ENCODE results near the gene OR2T8.

- no peak for TF ChIP-seq EZH2 (IDR thresholded peaks at IDR 0.05; ENCODE audit: low read depth, low read length, severe bottlenecking)
- TF ChIP-seq SP1 (IDR thresholded peaks at IDR 0.05; ENCODE audit: low read depth, low read length) = no peak
- no peak for TF ChIP-seq CTCF (IDR thresholded peaks at IDR 0.05; ENCODE audit: control extremely low read depth in 1 of 3, insufficient read depth in 1 of 3, low read depth in 1 of 3, low read length in 3 of 3)
- TF ChIP-seq CEBPB (IDR thresholded peaks at IDR 0.05; ENCODE audit: low read depth, low read length) = no peak
Observed at GRCh38 chr1:247883346-247883745, 36.7 kb upstream of the OR2T8 start.

All from H1 (cell line).